D721Med (cell line): ENCODE results near the gene VPS8.
"Not testable (repeated sequence)": the region's sequence is repeated elsewhere in the genome, so short reads cannot be mapped to it uniquely, and the experiment has no call there.

Experiments
- DNase-seq: peaks from one replicate; pipeline ENCODE4 v3.0.0; 2011; ENCODE audit warnings: low spot score; ENCODE audit not compliant: insufficient read length
- FAIRE-seq: peaks from 2 replicates; lab custom pipeline; 2011; peaks lifted over from hg19 to GRCh38; lab: Jason Lieb, UNC
- CTCF ChIP-seq: IDR thresholded peaks from 2 replicates; pipeline ENCODE4 v1.5.1; 2012; ENCODE audit warnings: mild to moderate bottlenecking, control low read depth; ENCODE audit not compliant: insufficient read depth; ENCODE audit errors: missing control alignments

VPS8 gene

GRCh38 chr3:184977796-184978195 is 165.8 kb downstream of the VPS8 start:
- no peak for DNase-seq

GRCh38 chr3:184981071-184981470 is 169.1 kb downstream of the VPS8 start:
- DNase-seq (no peak), FAIRE-seq (no peak)
- TF ChIP-seq CTCF, result no peak

More at GRCh38 chr3:184977796-184978195, 165.8 kb downstream of the VPS8 start:
- TF ChIP-seq CTCF, result no peak
- FAIRE-seq, result no peak

GRCh38 chr3:184982076-184982475 is 170.1 kb downstream of the VPS8 start:
- FAIRE-seq, result no peak
- TF ChIP-seq CTCF, result no peak
- DNase-seq, result no peak

GRCh38 chr3:184985586-184985985 is 173.6 kb downstream of the VPS8 start:
- no peak for DNase-seq
- no peak for TF ChIP-seq CTCF
- FAIRE-seq, result no peak

- no peak for TF ChIP-seq CTCF
- FAIRE-seq (no peak), DNase-seq (no peak)
Measured at GRCh38 chr3:184986366-184986889, 174.5 kb downstream of the VPS8 start.

- DNase-seq (no peak), FAIRE-seq (no peak)
- no peak for TF ChIP-seq CTCF
Measured at GRCh38 chr3:184993394-184993793, 181.4 kb downstream of the VPS8 start.

- not testable (repeated sequence) for FAIRE-seq
Measured at GRCh38 chr3:185003876-185004275, 191.9 kb downstream of the VPS8 start.

GRCh38 chr3:185009650-185010049 is 197.7 kb downstream of the VPS8 start:
- no peak for TF ChIP-seq CTCF
- DNase-seq (no peak), FAIRE-seq (no peak)

More at GRCh38 chr3:185003876-185004275, 191.9 kb downstream of the VPS8 start:
- DNase-seq, result not testable (repeated sequence)

GRCh38 chr3:185017584-185017983 is 205.6 kb downstream of the VPS8 start:
- not testable (repeated sequence) for DNase-seq, FAIRE-seq

- not testable (repeated sequence) for FAIRE-seq, DNase-seq
Measured at GRCh38 chr3:185017996-185018395, 206.0 kb downstream of the VPS8 start.
